DMS114 treated with DMSO at 0.1 percent for 48 hours (cell line): Measurements from ENCODE around the gene EMX1.

ENCODE experiments used
- DNase-seq: peaks from one replicate; lab custom pipeline; 2025; ENCODE audit not compliant: unreplicated experiment; lab: John Stamatoyannopoulos, UW

EMX1 gene

DNA sequence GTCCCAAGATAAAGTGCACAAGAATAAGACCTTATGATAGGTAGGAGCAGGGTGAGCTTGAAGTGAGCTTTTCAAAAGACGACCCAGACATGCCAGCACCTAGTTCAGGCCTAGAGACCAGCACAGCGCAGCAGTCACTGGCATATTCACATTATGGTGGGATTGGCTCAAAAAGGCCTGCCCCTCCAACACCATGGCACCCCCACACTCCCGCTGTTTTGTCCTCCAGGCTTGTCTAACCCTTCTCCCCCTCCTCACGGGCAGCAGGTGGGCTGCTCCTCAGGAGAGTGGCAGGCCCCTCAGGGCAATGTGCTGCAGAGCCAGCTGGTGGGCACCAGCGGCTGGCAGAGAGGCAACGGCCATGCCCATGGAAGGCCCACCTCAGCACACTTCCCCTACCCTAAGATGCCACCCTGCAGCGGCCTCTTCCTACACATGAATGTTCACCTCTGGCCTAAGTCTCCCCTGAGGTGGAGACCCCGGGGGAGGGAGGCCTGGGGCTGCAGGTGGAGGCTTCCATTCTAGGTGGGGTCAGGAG lies 25.6 kb downstream of the EMX1 start:
- no peak for DNase-seq

- DNase-seq = no peak
These were observed 26.4 kb downstream of the EMX1 start for GRCh38 chr2:72943540-72944395.

- no peak for DNase-seq
These were observed 27.6 kb downstream of the EMX1 start for GRCh38 chr2:72944804-72945449.

DNA sequence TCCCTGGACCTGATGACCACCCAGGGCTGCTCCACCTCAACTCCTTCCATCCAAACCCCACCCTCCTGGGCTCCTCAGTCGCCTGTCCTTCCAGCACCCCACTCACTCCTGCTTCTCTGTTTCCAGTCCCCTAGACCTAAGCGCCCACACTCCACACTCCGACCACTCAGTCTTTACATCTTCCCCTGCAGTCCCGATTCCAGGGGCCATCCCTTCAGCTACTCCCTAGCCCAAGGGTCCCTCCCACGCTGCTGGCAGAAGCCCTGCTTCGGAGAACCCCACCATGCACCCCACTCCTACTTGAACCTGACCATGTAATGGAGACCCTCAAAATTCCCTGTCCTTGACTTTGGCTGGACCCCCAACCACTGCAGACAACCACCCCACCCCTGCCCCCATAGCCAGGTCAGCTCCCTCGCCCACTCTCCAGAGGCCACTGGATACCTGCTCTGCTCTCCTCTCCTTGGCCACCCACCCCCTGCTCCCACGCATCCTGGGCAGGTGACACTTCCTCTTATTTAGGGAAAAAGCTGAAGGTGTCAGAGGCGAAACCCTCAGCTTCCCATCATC lies 28.2 kb downstream of the EMX1 start:
- no peak for DNase-seq

GRCh38 chr2:72946466-72946865 lies 29.1 kb downstream of the EMX1 start:
- no peak for DNase-seq

- DNase-seq = no peak
These were observed 30.9 kb downstream of the EMX1 start for GRCh38 chr2:72947952-72948830.

- no peak for DNase-seq
These were observed 31.7 kb downstream of the EMX1 start for GRCh38 chr2:72949045-72949444.

DNA sequence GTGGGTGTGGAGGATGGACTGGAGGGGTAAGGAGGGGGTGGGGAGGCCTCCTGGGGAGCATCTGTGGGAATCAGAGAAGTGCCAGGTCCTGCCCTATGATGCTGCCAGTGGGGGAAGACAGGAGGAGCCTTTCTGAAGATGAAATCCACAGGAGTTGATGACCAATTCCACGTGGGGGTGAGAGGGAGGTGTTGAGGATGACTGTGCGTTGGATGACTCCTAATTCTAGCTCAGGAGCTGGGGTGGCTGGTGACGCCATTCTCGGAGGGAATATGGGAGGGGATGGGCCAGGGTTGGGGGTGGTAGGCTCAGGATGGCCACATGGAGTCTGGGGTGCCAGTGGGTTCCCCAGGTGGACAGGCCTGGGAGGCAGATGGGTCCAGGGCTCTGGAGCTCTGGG lies 32.3 kb downstream of the EMX1 start:
- DNase-seq = no peak

- DNase-seq = no peak
These were observed 33.4 kb downstream of the EMX1 start for GRCh38 chr2:72950558-72951255.

- DNase-seq = no peak
These were observed 34.2 kb downstream of the EMX1 start for GRCh38 chr2:72951303-72952095.

DNA sequence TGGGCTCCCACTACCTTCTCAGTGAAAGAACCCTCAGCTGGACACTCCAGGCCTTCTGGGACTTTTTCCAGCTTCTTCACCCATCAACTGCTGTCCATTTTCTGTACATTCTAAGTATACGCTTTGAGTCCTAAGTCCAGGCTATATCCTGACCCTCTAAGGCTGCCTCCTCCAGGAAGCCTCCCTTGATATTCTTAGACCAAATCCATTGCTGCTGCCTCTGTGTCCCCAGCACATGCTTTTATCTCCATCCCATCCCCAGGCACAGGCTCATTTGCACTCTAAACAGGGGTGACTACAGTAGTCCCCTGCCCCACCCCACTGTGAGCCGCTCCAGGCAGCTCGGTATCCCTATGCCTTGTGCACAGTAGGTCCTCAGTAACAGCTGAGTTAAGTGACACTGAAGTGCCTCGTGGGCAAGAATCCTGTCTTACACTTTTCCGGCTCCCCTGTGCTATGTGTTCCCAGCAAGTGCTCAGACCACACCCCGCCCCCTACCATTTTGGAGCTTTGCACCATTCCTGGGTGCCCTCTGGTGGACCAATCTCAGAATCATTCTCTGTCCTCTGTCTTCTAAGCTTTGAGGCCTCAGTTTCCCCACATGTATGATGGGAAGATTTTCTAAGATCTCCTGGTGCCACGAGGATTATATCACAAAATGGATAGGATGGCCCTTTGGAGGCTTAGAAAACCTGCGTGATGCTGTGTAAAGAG lies 34.9 kb downstream of the EMX1 start:
- no peak for DNase-seq

DNA sequence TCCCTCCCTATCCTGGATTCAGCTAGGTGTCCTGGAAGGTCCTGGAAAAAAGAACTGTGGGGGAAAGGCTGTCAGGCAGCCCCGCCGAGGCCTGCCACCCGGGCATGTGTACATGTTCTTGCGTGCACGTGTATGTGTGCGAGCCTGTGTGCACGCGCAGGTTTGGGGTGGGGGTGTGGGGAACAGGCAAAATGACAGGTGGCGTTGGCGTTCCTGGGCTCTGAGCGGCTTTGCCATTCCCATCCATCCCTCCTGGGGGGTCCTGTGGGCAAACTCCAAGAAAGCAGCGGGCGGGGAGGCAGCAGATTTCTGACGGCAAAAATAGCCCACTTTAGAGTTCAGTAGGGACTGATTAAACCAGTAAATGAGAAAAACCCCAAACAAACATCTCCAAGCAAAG lies 35.6 kb downstream of the EMX1 start:
- DNase-seq = no peak

GRCh38 chr2:72953528-72953927 lies 36.2 kb downstream of the EMX1 start:
- no peak for DNase-seq

GRCh38 chr2:72953976-72954375 lies 36.7 kb downstream of the EMX1 start:
- no peak for DNase-seq

DNA sequence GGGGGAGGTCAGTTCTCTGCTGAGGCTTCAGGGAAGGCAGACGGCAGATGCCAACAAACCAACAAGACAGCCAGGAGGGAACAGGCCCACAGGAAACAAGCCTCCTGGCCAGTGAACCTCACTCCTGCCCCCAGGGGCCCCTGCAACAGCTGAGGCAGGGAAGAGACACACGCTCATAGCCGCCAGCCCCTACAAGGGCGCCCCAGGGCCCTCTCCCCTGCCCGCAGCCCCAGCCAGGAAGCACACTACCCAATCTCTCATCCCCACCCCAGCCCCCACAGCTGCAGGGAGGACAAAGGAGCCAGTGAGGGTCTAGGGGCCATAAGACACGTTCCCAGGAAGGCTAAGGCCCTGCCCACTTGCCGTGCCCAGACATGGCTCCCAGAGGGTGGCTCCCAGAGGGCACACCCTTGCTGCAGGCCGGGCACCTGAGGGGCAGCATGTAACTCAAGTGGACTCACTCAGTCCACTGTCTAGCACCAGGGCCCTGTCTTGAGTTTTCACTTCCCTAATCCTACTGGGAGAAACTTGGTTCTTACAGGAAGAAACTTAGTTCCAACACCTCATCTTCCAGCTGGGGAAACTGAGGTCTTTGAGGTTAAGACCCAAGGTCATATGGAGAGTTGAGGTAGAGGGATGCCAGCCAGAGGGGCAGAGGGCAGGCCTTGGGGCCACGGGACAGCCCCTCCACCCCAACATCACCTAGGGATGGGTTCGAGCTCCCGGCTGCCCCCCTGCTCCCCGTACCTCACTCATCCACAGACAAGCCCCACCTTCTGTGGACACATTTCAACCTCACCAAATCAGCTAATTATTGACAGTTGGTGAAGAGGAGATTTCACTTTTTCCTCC lies 37.3 kb downstream of the EMX1 start:
- DNase-seq = no peak

- no peak for DNase-seq
These were observed 38.1 kb downstream of the EMX1 start for GRCh38 chr2:72955228-72956049.

- no peak for DNase-seq
These were observed 38.7 kb downstream of the EMX1 start for GRCh38 chr2:72956050-72956395.
